Common myeloid progenitor, CD34-positive (primary cell): ENCODE data around the gene CEMIP.
A peak's percentile ranks its signal among the peaks of the same experiment; 100 is the strongest.

Experiments used
- CTCF ChIA-PET: fragments of 350-600 bp; sonication (Branson Sonifier 250); formaldehyde crosslinking; loops from one replicate; lab custom pipeline; 2021; ENCODE audit warnings: antibody characterized with exemption; lab: Charles Lee
- POLR2A ChIA-PET: fragments of 350-600 bp; sonication (Branson Sonifier 250); formaldehyde crosslinking; loops from one replicate; lab custom pipeline; 2021; ENCODE audit warnings: antibody characterized with exemption; lab: Charles Lee
- DNase-seq, 3 donors: peaks; one replicate each; pipeline versions ENCODE4 v3.0.0 to v3.0.0-alpha.2; 2013
- H3K27ac ChIP-seq, 2 experiments: 1 replicate in 1 of 2; 2 replicates in 1 of 2; pipeline ENCODE4 v1.7.0; 2013; ENCODE audit warnings: inconsistent platforms in 2 of 2, low read length in 2 of 2, mild to moderate bottlenecking in 2 of 2, low read depth in 1 of 2, moderate library complexity in 1 of 2; ENCODE audit not compliant: severe bottlenecking in 2 of 2, insufficient read depth in 1 of 2, poor library complexity in 1 of 2
- H3K27me3 ChIP-seq, 5 experiments: replicated peaks in 2 of 5; 1 replicate in 3 of 5; 2 replicates in 2 of 5; pipeline versions ENCODE4 v1.6.1 to v1.7.0; 2013; ENCODE audit warnings: low read length in 4 of 5, mild to moderate bottlenecking in 2 of 5, moderate library complexity in 2 of 5, inconsistent platforms in 1 of 5; ENCODE audit not compliant: insufficient read depth in 5 of 5, control insufficient read depth in 4 of 5
- H3K36me3 ChIP-seq, 4 experiments: 1 replicate in 2 of 4; 2 replicates in 2 of 4; pipeline versions ENCODE4 v1.6.1 to v1.7.0; 2013; ENCODE audit warnings: low read length in 3 of 4, control low read depth in 1 of 4, mild to moderate bottlenecking in 1 of 4; ENCODE audit not compliant: control insufficient read depth in 4 of 4, insufficient read depth in 4 of 4
- H3K4me1 ChIP-seq, 4 experiments: 1 replicate in 3 of 4; 2 replicates in 1 of 4; pipeline versions ENCODE4 v1.6.1 to v1.7.1; 2013; ENCODE audit warnings: low read length in 3 of 4, mild to moderate bottlenecking in 3 of 4, control low read depth in 1 of 4, inconsistent platforms in 1 of 4, moderate library complexity in 1 of 4; ENCODE audit not compliant: control insufficient read depth in 4 of 4, insufficient read depth in 4 of 4; ENCODE audit errors: control extremely low read depth in 1 of 4
- H3K4me3 ChIP-seq, 7 experiments: 1 replicate in 4 of 7; 2 replicates in 3 of 7; pipeline versions ENCODE4 v1.5.1 to v1.7.0; 2013; ENCODE audit warnings: mild to moderate bottlenecking in 7 of 7, low read length in 6 of 7, moderate library complexity in 6 of 7, inconsistent platforms in 2 of 7, low read depth in 2 of 7, control low read depth in 1 of 7; ENCODE audit not compliant: insufficient read depth in 4 of 7, control insufficient read depth in 1 of 7; ENCODE audit errors: extremely low read depth in 1 of 7
- H3K9me3 ChIP-seq, 5 experiments: 1 replicate in 4 of 5; 2 replicates in 1 of 5; pipeline versions ENCODE4 v1.6.1 to v1.7.1; 2013; ENCODE audit warnings: low read length in 4 of 5, mild to moderate bottlenecking in 2 of 5, inconsistent platforms in 1 of 5, low read depth in 1 of 5, moderate library complexity in 1 of 5; ENCODE audit not compliant: control insufficient read depth in 4 of 5, insufficient read depth in 2 of 5; ENCODE audit errors: control extremely low read depth in 1 of 5
- WGBS: methylation state at CpG from one replicate; pipeline ENCODE4 v1.1.5; 2013; ENCODE audit not compliant: insufficient coverage; 5-methylcytosine and 5-hydroxymethylcytosine counted together

The CEMIP gene

DNA sequence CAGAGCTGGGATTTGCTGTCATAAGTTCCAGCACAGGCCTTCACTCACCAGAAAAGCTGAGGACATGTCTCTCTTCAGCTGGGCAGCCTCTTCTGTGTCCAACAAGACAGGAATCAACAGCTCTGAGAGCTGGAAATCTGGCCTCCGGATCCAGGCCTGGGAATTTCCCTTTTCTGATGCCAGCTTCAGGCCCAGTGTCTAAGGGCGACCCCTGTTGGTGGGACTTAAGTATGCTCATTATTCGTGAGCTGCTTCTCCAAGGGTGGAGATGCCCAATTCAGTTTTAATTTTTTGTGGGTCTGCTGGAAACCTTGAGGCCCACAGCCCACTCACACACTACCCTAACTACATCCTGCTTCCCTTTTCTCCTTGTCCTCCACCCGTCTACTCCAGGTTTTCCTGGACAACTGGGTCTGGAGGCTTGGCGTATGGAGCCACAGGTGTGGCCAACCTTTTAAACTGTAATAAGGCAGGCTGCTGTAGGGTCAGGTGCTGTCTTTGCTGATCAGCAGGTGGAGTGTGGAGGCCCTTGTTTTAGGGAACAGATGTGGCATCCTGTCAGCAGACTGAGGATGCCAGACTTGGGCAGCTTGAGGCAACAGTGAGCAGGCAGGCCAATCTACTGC is 2.6 kb upstream of the CEMIP start:
- WGBS, result 21% methylated on average over 4 of the region's 5 CpGs
- CTCF ChIA-PET, result interaction anchor here (0.6 to 4.7 kb wide), 28 partner anchors 8 to 321 kb away, joined by 3 to 57 read pairs (median 4); partner anchors contain the start of gene ABHD17C

DNA sequence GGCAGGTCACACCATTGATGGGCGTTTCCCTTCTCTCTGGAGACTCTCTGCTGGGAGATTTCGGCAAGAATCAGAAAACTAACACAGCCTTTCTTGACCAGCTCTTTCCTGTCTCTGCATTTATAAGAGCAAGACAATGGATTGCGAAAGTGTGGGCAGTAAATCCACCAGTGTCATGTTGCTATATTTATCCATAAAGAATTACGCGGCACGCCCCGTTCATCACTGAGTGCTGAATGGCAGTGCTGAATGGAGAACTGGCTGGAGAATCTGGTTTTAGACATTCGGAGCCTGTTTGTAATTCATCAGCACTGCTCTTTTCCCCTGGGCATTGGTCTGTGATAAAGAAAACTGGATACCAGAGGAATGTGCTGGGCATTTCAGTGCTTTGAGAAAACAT is 2.0 kb upstream of the CEMIP start:
- Histone ChIP-seq H3K4me1 (peaks cover 3 to 49% (median 36%) of the 10 kb centered on the region in 4 experiments), H3K27ac (no peak overlapping the region), H3K27me3 (peaks cover 0 to 43% (median 23%) of the 10 kb centered on the region in 5 experiments), H3K9me3 (no peaks in the 10 kb centered on the region), H3K4me3 (no peak overlapping the region), H3K36me3 (no peaks in the 10 kb centered on the region)
- CTCF ChIA-PET, result interaction anchor here (0.6 to 4.7 kb wide), 24 partner anchors 8 to 321 kb away, joined by 3 to 57 read pairs (median 4); partner anchors contain the start of gene ABHD17C
- 7% methylated on average over 7 of the region's 8 CpGs for WGBS
- POLR2A ChIA-PET, result no interaction called here
- DNase-seq, result peak; percentile 16 to 67 (median 66)

More for the DNA sequence above, 2.6 kb upstream of the CEMIP start:
- Histone ChIP-seq H3K9me3 (no peaks in the 10 kb centered on the region), H3K4me3 (no peak overlapping the region), H3K4me1 (peaks cover 3 to 49% (median 36%) of the 10 kb centered on the region in 4 experiments), H3K36me3 (no peaks in the 10 kb centered on the region), H3K27me3 (peaks cover 0 to 38% (median 23%) of the 10 kb centered on the region in 5 experiments), H3K27ac (no peak overlapping the region)
- peak; percentile 75 to 88 (median 81) for DNase-seq
- POLR2A ChIA-PET, result interaction anchor here (0.9 kb wide), 1 partner anchor 468 kb away, joined by 3 read pairs; no protein-coding TSS in a partner anchor

DNA sequence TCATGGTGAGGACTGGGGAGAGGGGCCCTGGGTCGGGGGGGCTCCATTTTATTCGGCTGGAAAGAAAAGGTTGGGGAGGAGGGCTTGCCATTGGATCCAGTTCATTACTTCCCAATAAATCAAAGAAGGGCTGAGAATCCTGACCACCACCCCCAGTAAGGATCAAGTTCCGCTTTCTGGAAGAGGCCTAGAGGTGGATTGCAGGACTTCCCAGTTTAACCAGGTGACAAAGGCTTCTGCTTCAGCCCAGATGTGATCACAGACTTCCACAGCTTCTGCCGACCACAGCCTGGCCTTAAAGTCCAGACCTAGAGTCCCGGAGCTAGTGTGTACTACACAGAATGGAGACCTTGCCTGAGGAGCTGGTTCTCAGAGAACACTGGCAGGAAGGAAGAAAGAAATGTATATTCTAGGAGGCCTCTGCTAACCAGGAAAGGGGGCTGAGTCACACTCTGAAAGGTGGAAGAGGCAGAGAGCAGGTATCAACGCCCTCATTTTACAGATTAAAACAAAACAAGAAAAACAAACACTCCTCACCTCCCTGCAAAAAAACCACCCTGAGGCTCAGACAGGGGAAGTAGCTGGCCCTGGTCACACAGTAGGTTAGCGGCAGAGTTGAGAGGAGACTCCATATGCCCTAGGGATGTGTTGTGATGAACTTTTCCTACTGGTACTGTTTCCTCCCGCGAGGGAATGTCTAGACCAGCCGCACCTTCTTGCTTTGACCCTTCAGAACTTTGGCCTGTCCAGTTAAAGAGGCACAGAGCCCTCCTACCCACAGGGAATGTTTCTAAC is 1.1 kb upstream of the CEMIP start:
- peaks cover 3 to 49% (median 36%) of the 10 kb centered on the region in 4 experiments for H3K4me1 ChIP-seq
- no peaks in the 10 kb centered on the region for H3K9me3 ChIP-seq
- ChIA-PET CTCF (interaction anchor here (0.6 to 4.7 kb wide), 16 partner anchors 7 to 592 kb away, joined by 3 to 57 read pairs (median 4); partner anchors contain the start of gene ABHD17C), POLR2A (no interaction called here)
- no peak overlapping the region for H3K27ac ChIP-seq
- peak in 1 of 3 donors; percentile 17 for DNase-seq
- H3K27me3 ChIP-seq, result peaks cover 0 to 49% (median 25%) of the 10 kb centered on the region in 5 experiments
- H3K36me3 ChIP-seq, result no peaks in the 10 kb centered on the region
- WGBS, result 70% methylated on average over 6 of the region's 10 CpGs
- H3K4me3 ChIP-seq, result no peak overlapping the region

DNA sequence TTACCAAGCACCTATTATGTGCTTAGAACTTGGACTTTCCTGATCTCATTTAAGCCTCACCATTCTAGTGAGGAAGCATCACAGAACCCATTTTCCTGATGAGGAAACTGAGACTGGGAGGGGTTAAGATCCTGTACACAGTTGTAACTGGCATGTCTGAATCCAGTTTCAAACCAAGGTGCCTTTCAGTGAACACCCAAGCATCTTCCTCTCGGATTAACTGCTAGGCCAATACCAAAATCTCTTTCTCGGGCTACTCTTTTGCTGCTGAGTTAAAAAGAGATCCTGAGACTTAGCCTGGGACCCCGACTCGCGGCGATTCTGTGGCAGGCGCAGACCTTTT is 578 bp upstream of the CEMIP start:
- H3K4me3 ChIP-seq, result peak overlapping the region in 3 of 7 experiments; percentile 44 to 68 (median 58)

GRCh38 chr15:80779658-80780415 is 667 bp downstream of the CEMIP start:
- Histone ChIP-seq H3K9me3 (no peaks in the 10 kb centered on the region), H3K36me3 (no peaks in the 10 kb centered on the region), H3K4me1 (peaks cover 3 to 44% (median 36%) of the 10 kb centered on the region in 4 experiments), H3K4me3 (peak overlapping the region in 6 of 7 experiments; percentile 30 to 68 (median 46)), H3K27ac (no peak overlapping the region), H3K27me3 (peaks cover 0 to 59% (median 37%) of the 10 kb centered on the region in 5 experiments)
- 2% methylated on average over 45 of the region's 45 CpGs for WGBS
- CTCF ChIA-PET, result interaction anchor here (0.6 to 4.0 kb wide), 22 partner anchors 11 to 590 kb away, joined by 3 to 27 read pairs (median 3); no protein-coding TSS in a partner anchor
- POLR2A ChIA-PET, result interaction anchor here (1.0 kb wide), 1 partner anchor 212 kb away, joined by 4 read pairs; no protein-coding TSS in a partner anchor
- peak in 1 of 3 donors; percentile 19 for DNase-seq

More for the DNA sequence above, 578 bp upstream of the CEMIP start:
- Histone ChIP-seq H3K27me3 (peaks cover 0 to 52% (median 28%) of the 10 kb centered on the region in 5 experiments), H3K4me1 (peaks cover 3 to 49% (median 36%) of the 10 kb centered on the region in 4 experiments), H3K9me3 (no peaks in the 10 kb centered on the region), H3K36me3 (no peaks in the 10 kb centered on the region), H3K27ac (no peak overlapping the region)
- WGBS, result 64% methylated on average over 4 of the region's 7 CpGs
- no peak for DNase-seq
- POLR2A ChIA-PET, result no interaction called here
- CTCF ChIA-PET, result interaction anchor here (1.0 to 4.7 kb wide), 10 partner anchors 11 to 591 kb away, joined by 3 to 57 read pairs (median 5); no protein-coding TSS in a partner anchor

- DNase-seq, result peak; percentile 46 to 81 (median 79)
- no peaks in the 10 kb centered on the region for H3K36me3 ChIP-seq
- ChIA-PET CTCF (interaction anchor here (0.7 to 4.0 kb wide), 10 partner anchors 13 to 333 kb away, joined by 3 to 27 read pairs (median 4); no protein-coding TSS in a partner anchor), POLR2A (no interaction called here)
- H3K27ac ChIP-seq, result no peak overlapping the region
- H3K4me1 ChIP-seq, result peaks cover 3 to 44% (median 36%) of the 10 kb centered on the region in 4 experiments
- H3K4me3 ChIP-seq, result peak overlapping the region in 5 of 7 experiments; percentile 9 to 68 (median 41)
- no peaks in the 10 kb centered on the region for H3K9me3 ChIP-seq
- WGBS, result 2% methylated on average over 37 of the region's 40 CpGs
- H3K27me3 ChIP-seq, result peaks cover 0 to 59% (median 38%) of the 10 kb centered on the region in 5 experiments
Observed at GRCh38 chr15:80780416-80781221, 1.4 kb downstream of the CEMIP start.
